DOHH2 (cell line): Measurements from ENCODE around the gene SIDT2.

ENCODE experiments used
- H3F3A ChIP-seq: fragments of 200-600 bp; sonication (generic), shearing (Covaris generic); 2 replicates; pipeline ENCODE4 v1.6.0; 2016; ENCODE audit warnings: antibody characterized with exemption, mild to moderate bottlenecking; ENCODE audit not compliant: control insufficient read depth, insufficient read depth
- H3K27ac ChIP-seq: fragments of 200-600 bp; sonication (generic); 2 replicates; pipeline ENCODE4 v1.5.1; 2014; ENCODE audit warnings: low read depth, mild to moderate bottlenecking, low read length, moderate library complexity
- H3K27me3 ChIP-seq: fragments of 200-600 bp; sonication (generic); 2 replicates; pipeline ENCODE4 v1.6.1; 2014; ENCODE audit warnings: mild to moderate bottlenecking, low read length, mixed read lengths; ENCODE audit not compliant: control insufficient read depth
- H3K36me3 ChIP-seq: fragments of 200-600 bp; sonication (generic); 2 replicates; pipeline ENCODE4 v1.6.1; 2014; ENCODE audit warnings: mild to moderate bottlenecking, low read length, moderate library complexity, mixed read lengths; ENCODE audit not compliant: control insufficient read depth
- H3K4me1 ChIP-seq: fragments of 200-600 bp; sonication (generic); 2 replicates; pipeline ENCODE4 v1.6.1; 2014; ENCODE audit warnings: mild to moderate bottlenecking, low read length, mixed read lengths; ENCODE audit not compliant: control insufficient read depth
- H3K4me2 ChIP-seq: fragments of 200-600 bp; sonication (generic); 2 replicates; pipeline ENCODE4 v1.6.0; 2014; ENCODE audit warnings: mild to moderate bottlenecking, low read length, moderate library complexity
- H3K4me3 ChIP-seq: fragments of 200-600 bp; sonication (generic); 2 replicates; pipeline ENCODE4 v1.5.1; 2014; ENCODE audit warnings: mild to moderate bottlenecking, low read length, mixed read lengths
- H3K79me2 ChIP-seq: fragments of 200-600 bp; sonication (generic); 2 replicates; pipeline ENCODE4 v1.6.1; 2014; ENCODE audit warnings: mild to moderate bottlenecking, low read length, mixed read lengths; ENCODE audit not compliant: control insufficient read depth
- H3K9me2 ChIP-seq: fragments of 200-600 bp; sonication (generic); replicated peaks from 2 replicates; pipeline ENCODE4 v1.6.1; 2014; ENCODE audit warnings: mild to moderate bottlenecking, low read length, mixed read lengths; ENCODE audit not compliant: control insufficient read depth
- H3K9me3 ChIP-seq: fragments of 200-600 bp; sonication (generic); 2 replicates; pipeline ENCODE4 v1.6.1; 2014; ENCODE audit warnings: antibody characterized with exemption, low read length, mixed read lengths; ENCODE audit not compliant: control insufficient read depth, insufficient read depth
- H4K20me1 ChIP-seq: fragments of 200-600 bp; sonication (generic); 2 replicates; pipeline ENCODE4 v1.6.0; 2014; ENCODE audit warnings: low read depth, mild to moderate bottlenecking, antibody characterized with exemption, low read length, moderate library complexity; ENCODE audit not compliant: control insufficient read depth, insufficient read depth
- EZH2phosphoT487 ChIP-seq: fragments of 200-600 bp; sonication (generic); IDR thresholded peaks from 2 replicates; pipeline ENCODE4 v1.6.1; 2017; ENCODE audit warnings: borderline replicate concordance, mild to moderate bottlenecking, antibody characterized with exemption, low read length, moderate library complexity, mixed read lengths
- TF ChIP-seq, protein P1 (sequence below): fragments of 200-600 bp; sonication (generic); IDR thresholded peaks from one replicate; pipeline ENCODE4 v1.5.1; 2014; ENCODE audit warnings: antibody characterized with exemption, mild to moderate bottlenecking, low read depth, low read length; ENCODE audit not compliant: poor library complexity, severe bottlenecking

SIDT2 gene

DNA sequence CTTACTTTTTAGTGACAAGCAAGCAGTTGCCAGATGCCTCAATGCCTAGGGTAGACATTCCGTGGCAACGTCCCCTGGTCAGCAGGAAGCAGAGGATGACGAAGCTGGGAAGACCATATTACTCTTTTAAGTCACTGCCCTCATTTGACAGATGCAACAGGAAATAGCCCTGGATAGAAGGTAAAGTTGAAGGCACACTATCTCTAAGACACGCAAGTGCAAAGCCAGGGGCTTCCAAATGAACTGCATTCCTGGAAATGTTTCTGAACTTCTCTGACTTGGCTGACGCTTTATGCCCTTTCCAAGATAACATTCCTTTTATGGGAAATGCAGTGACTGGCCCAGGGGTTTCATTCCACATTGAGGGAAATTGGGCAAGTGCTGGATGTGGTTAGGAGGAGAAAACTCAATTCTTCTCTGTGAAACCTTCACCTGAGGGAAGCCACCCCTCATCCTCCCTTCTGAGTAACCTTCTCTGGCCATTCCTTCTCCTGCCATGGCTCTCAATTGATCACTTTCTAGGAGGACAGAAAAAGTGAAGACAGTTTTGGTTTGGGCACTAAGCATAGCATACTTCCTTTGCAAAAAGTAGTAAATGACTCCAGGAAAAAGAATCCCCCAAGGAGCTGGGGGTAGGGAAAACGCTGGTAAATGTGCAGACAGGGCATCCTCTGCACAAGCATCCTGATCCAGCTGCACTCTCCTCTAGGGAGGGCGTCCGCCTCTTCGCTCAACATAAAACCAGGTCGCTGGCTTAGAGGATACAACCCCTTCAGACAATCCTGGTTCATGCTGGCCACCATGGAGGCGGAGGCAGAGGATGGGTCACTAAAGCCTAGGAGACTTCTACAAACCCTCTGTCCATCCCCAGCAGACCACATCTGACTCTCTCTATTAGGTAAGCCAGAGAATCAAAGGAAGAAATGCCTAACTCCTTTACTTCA, 38.9 kb downstream of the SIDT2 start:
- Histone ChIP-seq H3K27ac (no peak overlapping the region), H3K9me2 (no peaks in the 10 kb centered on the region), H3K4me2 (no peak overlapping the region), H3K9me3 (no peaks in the 10 kb centered on the region), H3K79me2 (no peaks in the 10 kb centered on the region), H4K20me1 (no peaks in the 10 kb centered on the region), H3K4me3 (no peak overlapping the region), H3K36me3 (peaks cover 61% of the 10 kb centered on the region), H3K27me3 (no peaks in the 10 kb centered on the region), H3F3A (no peaks in the 10 kb centered on the region), H3K4me1 (no peaks in the 10 kb centered on the region)
- TF ChIP-seq EZH2phosphoT487: no peak
- TF ChIP-seq, protein P1, sequence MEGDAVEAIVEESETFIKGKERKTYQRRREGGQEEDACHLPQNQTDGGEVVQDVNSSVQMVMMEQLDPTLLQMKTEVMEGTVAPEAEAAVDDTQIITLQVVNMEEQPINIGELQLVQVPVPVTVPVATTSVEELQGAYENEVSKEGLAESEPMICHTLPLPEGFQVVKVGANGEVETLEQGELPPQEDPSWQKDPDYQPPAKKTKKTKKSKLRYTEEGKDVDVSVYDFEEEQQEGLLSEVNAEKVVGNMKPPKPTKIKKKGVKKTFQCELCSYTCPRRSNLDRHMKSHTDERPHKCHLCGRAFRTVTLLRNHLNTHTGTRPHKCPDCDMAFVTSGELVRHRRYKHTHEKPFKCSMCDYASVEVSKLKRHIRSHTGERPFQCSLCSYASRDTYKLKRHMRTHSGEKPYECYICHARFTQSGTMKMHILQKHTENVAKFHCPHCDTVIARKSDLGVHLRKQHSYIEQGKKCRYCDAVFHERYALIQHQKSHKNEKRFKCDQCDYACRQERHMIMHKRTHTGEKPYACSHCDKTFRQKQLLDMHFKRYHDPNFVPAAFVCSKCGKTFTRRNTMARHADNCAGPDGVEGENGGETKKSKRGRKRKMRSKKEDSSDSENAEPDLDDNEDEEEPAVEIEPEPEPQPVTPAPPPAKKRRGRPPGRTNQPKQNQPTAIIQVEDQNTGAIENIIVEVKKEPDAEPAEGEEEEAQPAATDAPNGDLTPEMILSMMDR: no peak

DNA sequence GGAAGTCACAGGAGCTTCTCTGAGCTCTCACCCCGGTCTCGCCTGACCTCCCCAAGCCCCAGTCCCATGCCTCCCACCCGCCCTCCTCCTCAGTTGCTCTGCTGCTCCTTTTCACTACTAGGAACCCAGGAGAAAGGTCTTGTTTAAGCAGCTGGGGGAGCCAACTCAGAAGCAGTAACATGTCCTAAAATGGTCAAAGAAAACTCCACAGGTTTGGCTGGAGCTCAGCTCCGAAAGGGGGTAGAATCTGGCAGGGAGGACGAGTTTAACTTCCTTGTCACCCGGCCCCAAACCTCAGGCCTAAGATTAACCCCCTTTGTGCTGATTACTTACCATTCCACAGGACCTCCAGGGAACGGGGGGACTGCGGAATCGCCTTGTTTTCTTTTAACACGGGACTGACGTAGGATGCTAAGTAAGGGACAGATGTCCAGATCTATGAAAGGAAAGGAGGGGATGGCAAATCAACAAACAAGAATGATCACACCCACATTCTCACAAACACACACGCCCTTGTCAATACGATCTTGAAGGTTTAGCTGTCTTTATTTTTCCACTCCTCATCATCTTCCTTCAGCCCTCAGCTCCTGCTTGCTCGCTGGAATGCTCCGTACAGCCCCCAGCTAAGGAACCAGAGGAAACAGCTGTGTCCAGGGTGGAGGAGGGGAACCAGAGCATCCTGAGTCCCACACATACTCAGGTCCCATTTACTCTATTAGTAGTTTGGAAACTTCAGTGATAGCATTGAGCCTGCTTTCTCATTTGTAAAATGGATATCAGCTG, 39.8 kb downstream of the SIDT2 start:
- Histone ChIP-seq H3K36me3 (peaks cover 62% of the 10 kb centered on the region), H4K20me1 (no peaks in the 10 kb centered on the region), H3K4me1 (no peaks in the 10 kb centered on the region), H3K4me2 (no peak overlapping the region), H3K27ac (no peak overlapping the region), H3K79me2 (no peaks in the 10 kb centered on the region), H3K9me3 (no peaks in the 10 kb centered on the region), H3F3A (no peaks in the 10 kb centered on the region), H3K27me3 (no peaks in the 10 kb centered on the region), H3K4me3 (no peak overlapping the region), H3K9me2 (no peaks in the 10 kb centered on the region)
- TF ChIP-seq, protein P1: no peak
- no peak for TF ChIP-seq EZH2phosphoT487

DNA sequence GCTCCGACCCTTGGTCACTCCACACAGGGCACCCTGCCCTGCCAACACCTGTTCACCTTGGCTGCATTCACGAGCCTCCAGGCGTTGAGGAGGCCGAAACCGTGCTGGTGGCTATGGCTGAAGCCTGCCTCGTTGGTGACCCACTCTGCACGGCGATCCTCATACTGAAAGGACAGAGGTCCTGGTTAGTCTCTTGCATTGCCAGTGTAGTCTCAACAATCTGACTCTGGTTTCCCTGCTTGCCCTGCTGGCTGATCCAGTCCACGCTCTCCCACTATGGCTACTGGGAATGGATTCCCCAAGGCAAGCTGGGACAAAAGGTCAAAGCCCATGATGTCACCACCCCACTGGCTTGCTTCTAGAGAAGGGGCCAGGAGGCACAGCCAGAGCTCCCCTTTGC, 40.5 kb downstream of the SIDT2 start:
- no peak for TF ChIP-seq EZH2phosphoT487
- TF ChIP-seq, protein P1: no peak
- Histone ChIP-seq H3K4me2 (no peak overlapping the region), H3F3A (no peaks in the 10 kb centered on the region), H3K79me2 (no peaks in the 10 kb centered on the region), H3K36me3 (peaks cover 69% of the 10 kb centered on the region), H3K9me3 (no peaks in the 10 kb centered on the region), H4K20me1 (no peaks in the 10 kb centered on the region), H3K4me1 (no peaks in the 10 kb centered on the region), H3K9me2 (no peaks in the 10 kb centered on the region), H3K4me3 (no peak overlapping the region), H3K27ac (no peak overlapping the region), H3K27me3 (no peaks in the 10 kb centered on the region)
